SU-DHL-6 (cell line): ENCODE results near the gene NUDT8.

Experiments used
- H2AFZ ChIP-seq: fragments of 200-600 bp; sonication (generic); 2 replicates; pipeline ENCODE4 v1.6.1; 2014; ENCODE audit warnings: low read depth, mild to moderate bottlenecking, moderate library complexity, mixed read lengths, antibody characterized with exemption, low read length; ENCODE audit not compliant: severe bottlenecking
- H3F3A ChIP-seq: fragments of 200-600 bp; shearing (Covaris generic); 2 replicates; pipeline ENCODE4 v1.6.0; 2016; ENCODE audit warnings: antibody characterized with exemption, mild to moderate bottlenecking; ENCODE audit not compliant: insufficient read depth
- H3K27ac ChIP-seq: fragments of 200-600 bp; sonication (generic); 2 replicates; pipeline ENCODE4 v1.5.1; 2016; ENCODE audit warnings: low read depth, mild to moderate bottlenecking, low read length, moderate library complexity, mixed read lengths
- H3K27me3 ChIP-seq: fragments of 200-600 bp; sonication (generic), shearing (Covaris generic); 2 replicates; pipeline ENCODE4 v1.6.0; 2014; ENCODE audit warnings: mild to moderate bottlenecking, low read length
- H3K36me3 ChIP-seq: fragments of 200-600 bp; sonication (generic); 2 replicates; pipeline ENCODE4 v1.6.1; 2014; ENCODE audit warnings: mild to moderate bottlenecking, low read length, mixed read lengths
- H3K4me2 ChIP-seq: fragments of 300-600, 200-600 bp; shearing (Covaris generic), sonication (generic); 2 replicates; pipeline ENCODE4 v1.6.0; 2014; ENCODE audit warnings: low read length, low read depth, mild to moderate bottlenecking; ENCODE audit not compliant: poor library complexity, severe bottlenecking
- H3K4me3 ChIP-seq: fragments of 200-600 bp; sonication (generic); 2 replicates; pipeline ENCODE4 v1.5.1; 2014; ENCODE audit warnings: antibody characterized with exemption, low read length, mild to moderate bottlenecking, mixed read lengths; ENCODE audit not compliant: insufficient read depth, poor library complexity, severe bottlenecking
- H3K79me2 ChIP-seq: fragments of 200-600 bp; sonication (generic); 2 replicates; pipeline ENCODE4 v1.6.1; 2014; ENCODE audit warnings: mild to moderate bottlenecking, low read length, moderate library complexity; ENCODE audit not compliant: insufficient read depth
- H3K9ac ChIP-seq: fragments of 200-600 bp; sonication (generic); 2 replicates; pipeline ENCODE4 v1.7.0; 2014; ENCODE audit warnings: mild to moderate bottlenecking, low read length
- H3K9me2 ChIP-seq: fragments of 200-600 bp; sonication (generic); replicated peaks from 2 replicates; pipeline ENCODE4 v1.6.1; 2014; ENCODE audit warnings: low read length; ENCODE audit not compliant: insufficient read depth
- H3K9me3 ChIP-seq: fragments of 200-600 bp; sonication (generic); 2 replicates; pipeline ENCODE4 v1.6.1; 2014; ENCODE audit warnings: low read length, mixed read lengths; ENCODE audit not compliant: insufficient read depth
- H4K20me1 ChIP-seq: fragments of 200-600 bp; sonication (generic); 2 replicates; pipeline ENCODE4 v1.6.1; 2014; ENCODE audit warnings: low read depth, mild to moderate bottlenecking, antibody characterized with exemption, low read length, moderate library complexity, mixed read lengths
- CTCF ChIP-seq: fragments of 200-600 bp; sonication (generic); IDR thresholded peaks from one replicate; pipeline ENCODE4 v1.5.1; 2017; ENCODE audit warnings: antibody characterized with exemption, mild to moderate bottlenecking, low read length, moderate library complexity; ENCODE audit not compliant: insufficient read depth, poor library complexity, severe bottlenecking
- EZH2phosphoT487 ChIP-seq: fragments of 200-600 bp; sonication (generic), shearing (Covaris generic); conservative IDR thresholded peaks from 2 replicates; pipeline ENCODE4 v1.6.1; 2018; ENCODE audit warnings: mild to moderate bottlenecking, antibody characterized with exemption, low read length, moderate library complexity, mixed read lengths

NUDT8 gene

GRCh38 chr11:67644042-67644441 is 14.3 kb upstream of the NUDT8 start:
- Histone ChIP-seq H3K4me2 (peak overlapping the region; percentile 61), H3K9me2 (no peaks in the 10 kb centered on the region), H3K9ac (no peak overlapping the region), H3K9me3 (peaks cover 4% of the 10 kb centered on the region; the same call in 1 of the 2 replicates), H2AFZ (no peak overlapping the region), H3K79me2 (no peaks in the 10 kb centered on the region), H3K27ac (peak overlapping the region; percentile 97; the same call in 1 of the 2 replicates), H3K4me3 (peak overlapping the region; percentile 43), H3K27me3 (no peaks in the 10 kb centered on the region), H3K36me3 (no peaks in the 10 kb centered on the region), H4K20me1 (no peaks in the 10 kb centered on the region), H3F3A (peaks cover 27% of the 10 kb centered on the region)
- TF ChIP-seq CTCF (peak; percentile 39), EZH2phosphoT487 (no peak)

GRCh38 chr11:67642173-67643120 is 12.7 kb upstream of the NUDT8 start:
- Histone ChIP-seq H3K27ac (no peak overlapping the region), H3K79me2 (no peaks in the 10 kb centered on the region), H3K9ac (no peak overlapping the region), H3K4me3 (no peak overlapping the region), H3K9me2 (no peaks in the 10 kb centered on the region), H3K4me2 (no peak overlapping the region), H4K20me1 (no peaks in the 10 kb centered on the region), H3K27me3 (no peaks in the 10 kb centered on the region), H3F3A (peaks cover 14% of the 10 kb centered on the region), H2AFZ (no peak overlapping the region), H3K9me3 (peaks cover 4% of the 10 kb centered on the region; the same call in 1 of the 2 replicates), H3K36me3 (no peaks in the 10 kb centered on the region)
- TF ChIP-seq CTCF: no peak
- no peak for TF ChIP-seq EZH2phosphoT487

GRCh38 chr11:67641338-67642172 is 11.8 kb upstream of the NUDT8 start:
- Histone ChIP-seq H3K27ac (no peak overlapping the region), H3F3A (peaks cover 9% of the 10 kb centered on the region), H4K20me1 (no peaks in the 10 kb centered on the region), H2AFZ (no peak overlapping the region), H3K9me3 (peaks cover 4% of the 10 kb centered on the region; the same call in 1 of the 2 replicates), H3K79me2 (no peaks in the 10 kb centered on the region), H3K4me2 (no peak overlapping the region), H3K9ac (no peak overlapping the region), H3K4me3 (no peak overlapping the region), H3K36me3 (no peaks in the 10 kb centered on the region), H3K9me2 (no peaks in the 10 kb centered on the region), H3K27me3 (no peaks in the 10 kb centered on the region)
- TF ChIP-seq CTCF: no peak
- TF ChIP-seq EZH2phosphoT487: no peak
